Neural cell (in vitro differentiated cells): ENCODE measurements around the gene OBSL1. TPM values are rescaled to one million over a fixed set of nuclear protein-coding genes. Genes with fewer than 3 reads are reported as not detected.

Experiments used
- H2AFZ ChIP-seq: fragments of 200-600, 300-800 bp; sonication (generic), shearing (Covaris generic); 2 replicates; pipeline ENCODE4 v1.6.0; 2014; ENCODE audit warnings: low read depth, mild to moderate bottlenecking, antibody characterized with exemption, low read length, moderate library complexity
- H3F3A ChIP-seq: fragments of 200-600 bp; shearing (Covaris generic); 2 replicates; pipeline ENCODE4 v1.6.1; 2016; ENCODE audit warnings: mild to moderate bottlenecking, moderate library complexity, mixed read lengths, antibody characterized with exemption, low read length; ENCODE audit not compliant: insufficient read depth, poor library complexity, severe bottlenecking
- H3K27ac ChIP-seq: fragments of 200-600, 300-800 bp; sonication (generic), shearing (Covaris generic); 2 replicates; pipeline ENCODE4 v1.5.1; 2014; ENCODE audit warnings: mild to moderate bottlenecking, low read length, moderate library complexity
- H3K27me3 ChIP-seq: fragments of 300-800, 200-600 bp; sonication (generic), shearing (Covaris generic); 2 replicates; pipeline ENCODE4 v1.6.0; 2014; ENCODE audit warnings: mild to moderate bottlenecking, low read depth, low read length, moderate library complexity; ENCODE audit not compliant: insufficient read depth
- H3K36me3 ChIP-seq: fragments of 300-800, 200-600 bp; sonication (generic), shearing (Covaris generic); 2 replicates; pipeline ENCODE4 v1.5.1; 2014; ENCODE audit warnings: mild to moderate bottlenecking, antibody characterized with exemption, low read length, moderate library complexity; ENCODE audit not compliant: insufficient read depth
- H3K4me2 ChIP-seq: fragments of 300-800, 200-600 bp; sonication (generic), shearing (Covaris generic); 2 replicates; pipeline ENCODE4 v1.6.0; 2014; ENCODE audit warnings: mild to moderate bottlenecking, low read length
- H3K4me3 ChIP-seq: fragments of 300-800, 200-600 bp; sonication (generic), shearing (Covaris generic); 2 replicates; pipeline ENCODE4 v1.5.1; 2014; ENCODE audit warnings: mild to moderate bottlenecking, low read length, moderate library complexity
- H3K79me2 ChIP-seq: fragments of 200-600 bp; shearing (Covaris generic); replicated peaks from 2 replicates; pipeline ENCODE4 v1.6.0; 2014; ENCODE audit warnings: mild to moderate bottlenecking, low read length, moderate library complexity; ENCODE audit not compliant: insufficient read depth
- H3K9ac ChIP-seq: fragments of 300-800, 200-600 bp; sonication (generic), shearing (Covaris generic); 2 replicates; pipeline ENCODE4 v1.6.1; 2016; ENCODE audit warnings: mild to moderate bottlenecking, low read length, mixed read lengths
- H3K9me2 ChIP-seq: fragments of 200-600 bp; shearing (Covaris generic); 2 replicates; pipeline ENCODE4 v1.6.1; 2016; ENCODE audit warnings: mild to moderate bottlenecking, low read length, mixed read lengths; ENCODE audit not compliant: insufficient read depth
- H3K9me3 ChIP-seq: fragments of 200-600, 300-800 bp; sonication (generic), shearing (Covaris generic); 2 replicates; pipeline ENCODE4 v1.6.1; 2016; ENCODE audit warnings: mild to moderate bottlenecking, mixed run types, low read length, moderate library complexity, mixed read lengths
- H4K20me1 ChIP-seq: fragments of 200-600 bp; shearing (Covaris generic); 2 replicates; pipeline ENCODE4 v1.6.1; 2016; ENCODE audit warnings: mild to moderate bottlenecking, mixed run types; ENCODE audit not compliant: insufficient read depth
- EP300 ChIP-seq: fragments of 450-650 bp; conservative IDR thresholded peaks from 2 replicates; pipeline ENCODE4 v1.6.1; 2014; ENCODE audit warnings: antibody characterized with exemption, mild to moderate bottlenecking, moderate library complexity; ENCODE audit not compliant: poor library complexity, severe bottlenecking
- EZH2 ChIP-seq: fragments of 200-600, 300-800 bp; shearing (Covaris generic), sonication (generic); IDR thresholded peaks from 2 replicates; pipeline ENCODE4 v1.6.1; 2014; ENCODE audit warnings: antibody characterized with exemption, low read length, borderline replicate concordance, mild to moderate bottlenecking; ENCODE audit not compliant: insufficient read depth, poor library complexity, severe bottlenecking
- MXI1 ChIP-seq: fragments of 450-650 bp; conservative IDR thresholded peaks from 2 replicates; pipeline ENCODE4 v1.6.1; 2014; ENCODE audit warnings: antibody characterized with exemption, mild to moderate bottlenecking; ENCODE audit not compliant: poor library complexity, severe bottlenecking
- POLR2AphosphoS5 ChIP-seq: IDR thresholded peaks from 2 replicates; pipeline ENCODE4 v1.6.1; 2012
- RAD21 ChIP-seq: fragments of 450-650 bp; conservative IDR thresholded peaks from 2 replicates; pipeline ENCODE4 v1.6.1; 2014; ENCODE audit warnings: antibody characterized with exemption, mild to moderate bottlenecking, moderate library complexity
- REST ChIP-seq: IDR thresholded peaks from 2 replicates; pipeline ENCODE4 v1.6.1; 2012; ENCODE audit warnings: borderline replicate concordance
- SMC3 ChIP-seq: fragments of 450-650 bp; conservative IDR thresholded peaks from 2 replicates; pipeline ENCODE4 v1.6.1; 2014; ENCODE audit warnings: antibody characterized with exemption, mild to moderate bottlenecking, moderate library complexity; ENCODE audit not compliant: poor library complexity
- TAF1 ChIP-seq: IDR thresholded peaks from 2 replicates; pipeline ENCODE4 v1.6.1; 2012; ENCODE audit warnings: low read depth
- polyA plus RNA-seq: library from polyadenylated mRNA; depleted of rRNA; stranded (reverse); fragments of >200 nt; gene quantifications from 2 replicates; pipeline ENCODE4 v1.2.3, GENCODE V29; 2014
- TF ChIP-seq, protein P1 (sequence below): fragments of 450-650 bp; IDR thresholded peaks from 2 replicates; pipeline ENCODE4 v1.5.1; 2014; ENCODE audit warnings: antibody characterized with exemption, mild to moderate bottlenecking, moderate library complexity; ENCODE audit not compliant: poor library complexity, severe bottlenecking

The OBSL1 gene
- polyA plus RNA-seq, 1 donor from 2014 or later = 59.7 TPM

GRCh38 chr2:219551441-219552381, 19.6 kb downstream of the OBSL1 start:
- peak overlapping the region; percentile 80 for H3K4me3 ChIP-seq
- peak overlapping the region; percentile 53 for H3K9ac ChIP-seq
- no peak overlapping the region for H3K4me2 ChIP-seq
- H3F3A ChIP-seq = no peaks in the 10 kb centered on the region
- no peaks in the 10 kb centered on the region for H3K9me3 ChIP-seq
- peaks cover 3% of the 10 kb centered on the region for H3K27me3 ChIP-seq
- TF ChIP-seq TAF1 = no peak
- TF ChIP-seq EZH2 = no peak
- no peak for TF ChIP-seq RAD21
- TF ChIP-seq EP300 = no peak
- TF ChIP-seq MXI1 = no peak
- no peak for TF ChIP-seq SMC3
- TF ChIP-seq, protein P1, sequence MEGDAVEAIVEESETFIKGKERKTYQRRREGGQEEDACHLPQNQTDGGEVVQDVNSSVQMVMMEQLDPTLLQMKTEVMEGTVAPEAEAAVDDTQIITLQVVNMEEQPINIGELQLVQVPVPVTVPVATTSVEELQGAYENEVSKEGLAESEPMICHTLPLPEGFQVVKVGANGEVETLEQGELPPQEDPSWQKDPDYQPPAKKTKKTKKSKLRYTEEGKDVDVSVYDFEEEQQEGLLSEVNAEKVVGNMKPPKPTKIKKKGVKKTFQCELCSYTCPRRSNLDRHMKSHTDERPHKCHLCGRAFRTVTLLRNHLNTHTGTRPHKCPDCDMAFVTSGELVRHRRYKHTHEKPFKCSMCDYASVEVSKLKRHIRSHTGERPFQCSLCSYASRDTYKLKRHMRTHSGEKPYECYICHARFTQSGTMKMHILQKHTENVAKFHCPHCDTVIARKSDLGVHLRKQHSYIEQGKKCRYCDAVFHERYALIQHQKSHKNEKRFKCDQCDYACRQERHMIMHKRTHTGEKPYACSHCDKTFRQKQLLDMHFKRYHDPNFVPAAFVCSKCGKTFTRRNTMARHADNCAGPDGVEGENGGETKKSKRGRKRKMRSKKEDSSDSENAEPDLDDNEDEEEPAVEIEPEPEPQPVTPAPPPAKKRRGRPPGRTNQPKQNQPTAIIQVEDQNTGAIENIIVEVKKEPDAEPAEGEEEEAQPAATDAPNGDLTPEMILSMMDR = no peak
- TF ChIP-seq POLR2AphosphoS5 = no peak
- no peak for TF ChIP-seq REST
- no peaks in the 10 kb centered on the region for H3K9me2 ChIP-seq
- no peaks in the 10 kb centered on the region for H3K79me2 ChIP-seq
- H3K36me3 ChIP-seq = no peaks in the 10 kb centered on the region
- no peak overlapping the region for H3K27ac ChIP-seq
- no peak overlapping the region for H2AFZ ChIP-seq
- no peaks in the 10 kb centered on the region for H4K20me1 ChIP-seq

- TF ChIP-seq, protein P1 = no peak
- no peak for TF ChIP-seq TAF1
- no peak for TF ChIP-seq RAD21
- no peak for TF ChIP-seq EP300
- TF ChIP-seq EZH2 = no peak
- TF ChIP-seq MXI1 = no peak
- TF ChIP-seq POLR2AphosphoS5 = no peak
- TF ChIP-seq REST = no peak
- no peak for TF ChIP-seq SMC3
- no peak overlapping the region for H3K4me2 ChIP-seq
- H3K79me2 ChIP-seq = peaks cover 10% of the 10 kb centered on the region
- H3K4me3 ChIP-seq = no peak overlapping the region
- no peaks in the 10 kb centered on the region for H3K9me2 ChIP-seq
- H4K20me1 ChIP-seq = peaks cover 2% of the 10 kb centered on the region
- no peaks in the 10 kb centered on the region for H3F3A ChIP-seq
- no peak overlapping the region for H3K9ac ChIP-seq
- no peaks in the 10 kb centered on the region for H3K36me3 ChIP-seq
- H3K27ac ChIP-seq = no peak overlapping the region
- no peak overlapping the region for H2AFZ ChIP-seq
- H3K27me3 ChIP-seq = peaks cover 3% of the 10 kb centered on the region
- H3K9me3 ChIP-seq = no peaks in the 10 kb centered on the region
These were observed 21.7 kb downstream of the OBSL1 start for GRCh38 chr2:219549619-219550018.
